GM18511 (cell line): ENCODE measurements around the gene TUBGCP3.
"Not testable (repeated sequence)": the region's sequence is repeated elsewhere in the genome, so short reads cannot be mapped to it uniquely, and the experiment has no call there.

Experiments used
- ATAC-seq: cut with Tn5 transposase; IDR thresholded peaks from one replicate; pipeline ENCODE4 v1.9.1; 2021; ENCODE audit warnings: mild to moderate bottlenecking, moderate library complexity; ENCODE audit not compliant: unreplicated experiment

The TUBGCP3 gene

DNA sequence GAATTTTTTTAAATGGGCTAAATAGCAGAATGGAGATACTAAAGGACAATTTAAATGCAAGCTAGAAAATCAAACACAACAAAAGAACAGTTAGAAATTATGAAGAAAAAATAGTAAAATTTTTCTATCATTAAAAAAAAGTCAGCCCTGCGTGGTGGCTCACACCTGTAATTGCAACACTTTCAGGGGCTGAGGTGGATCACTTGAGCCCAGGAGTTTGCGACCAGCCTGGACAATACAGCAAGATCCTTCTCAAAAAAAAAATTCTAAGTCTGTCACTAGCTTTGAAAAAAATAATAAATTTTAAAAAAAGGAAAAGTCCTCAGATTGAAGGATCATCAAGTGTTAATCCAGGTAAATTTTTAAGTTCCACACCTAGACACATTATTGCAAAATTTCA, 7.7 kb downstream of the TUBGCP3 start:
- ATAC-seq = no peak

DNA sequence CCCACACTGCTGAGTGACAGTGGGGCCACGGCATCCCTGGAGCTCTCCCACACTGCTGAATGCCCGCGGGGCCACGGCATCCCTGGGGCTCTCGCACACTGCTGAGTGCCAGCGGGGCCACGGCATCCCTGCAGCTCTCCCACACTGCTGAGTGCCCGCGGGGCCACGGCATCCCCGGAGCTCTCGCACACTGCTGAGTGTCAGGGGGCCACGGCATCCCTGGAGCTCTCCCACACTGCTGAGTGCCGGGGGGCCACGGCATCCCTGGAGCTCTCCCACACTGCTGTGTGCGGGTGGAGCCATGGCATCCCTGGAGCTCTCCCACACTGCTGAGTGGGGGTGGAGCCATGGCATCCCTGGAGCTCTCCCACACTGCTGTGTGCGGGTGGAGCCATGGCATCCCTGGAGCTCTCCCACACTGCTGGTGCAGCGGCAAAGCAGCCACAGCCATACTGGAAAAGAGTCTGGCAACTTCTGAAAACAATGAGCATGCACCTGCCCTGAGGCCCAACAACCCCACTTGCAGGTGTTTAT, 8.6 kb downstream of the TUBGCP3 start:
- no peak for ATAC-seq

DNA sequence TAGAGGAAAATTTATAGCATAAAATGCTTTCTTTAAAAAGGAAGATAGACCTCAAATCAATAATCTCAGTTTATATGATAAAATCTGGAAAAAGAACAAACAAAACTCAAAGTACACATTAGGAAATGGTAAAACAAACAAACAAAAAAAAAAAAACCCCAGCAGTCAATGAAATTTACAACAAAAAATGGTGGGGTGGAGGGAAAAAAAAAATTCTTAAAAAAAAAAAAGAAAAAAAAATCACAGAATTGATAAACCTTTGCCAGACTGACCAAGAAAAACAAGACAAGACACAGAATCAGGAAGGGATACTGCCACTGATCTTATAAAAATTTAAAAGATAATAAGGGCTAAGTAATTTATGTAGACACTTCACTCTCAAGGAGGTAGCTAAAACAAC, 11.2 kb downstream of the TUBGCP3 start:
- ATAC-seq = no peak

DNA sequence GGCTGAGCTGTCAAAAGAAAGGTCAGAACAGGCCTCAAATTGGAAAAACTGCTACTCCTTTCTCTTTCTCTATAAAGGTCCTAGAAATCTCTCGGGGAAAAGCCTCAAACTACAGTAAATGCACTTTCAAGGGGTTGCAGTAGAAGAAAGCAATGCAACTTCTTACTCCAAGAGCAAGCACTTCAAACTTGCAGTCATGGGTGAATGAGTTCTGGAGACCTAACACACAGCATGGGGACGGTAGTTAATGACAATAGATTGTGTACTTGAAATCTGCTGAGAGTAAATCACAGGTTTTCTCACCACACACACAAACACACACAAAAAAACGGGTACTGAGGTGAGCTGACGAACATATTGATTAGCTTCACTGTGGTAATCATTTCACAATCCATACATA, 11.8 kb downstream of the TUBGCP3 start:
- no peak for ATAC-seq

DNA sequence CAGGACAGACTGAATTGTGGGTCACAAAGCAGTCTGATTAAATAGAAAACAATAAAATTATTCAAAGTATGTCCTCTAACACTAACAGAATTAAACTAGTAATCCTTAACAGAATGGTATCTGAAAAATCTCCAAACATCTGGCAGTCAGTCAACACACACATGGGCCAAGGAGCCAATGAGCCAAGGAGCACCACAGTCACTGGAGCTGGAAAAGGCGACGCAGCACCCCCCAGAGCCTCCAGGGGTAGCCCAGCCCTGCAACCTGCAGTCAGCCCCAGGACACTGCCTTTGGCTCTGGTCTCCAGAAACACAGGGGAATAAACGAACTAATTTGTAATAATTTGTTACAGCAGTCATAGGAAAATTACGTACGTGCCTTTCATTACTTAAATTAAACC, 12.3 kb downstream of the TUBGCP3 start:
- no peak for ATAC-seq

DNA sequence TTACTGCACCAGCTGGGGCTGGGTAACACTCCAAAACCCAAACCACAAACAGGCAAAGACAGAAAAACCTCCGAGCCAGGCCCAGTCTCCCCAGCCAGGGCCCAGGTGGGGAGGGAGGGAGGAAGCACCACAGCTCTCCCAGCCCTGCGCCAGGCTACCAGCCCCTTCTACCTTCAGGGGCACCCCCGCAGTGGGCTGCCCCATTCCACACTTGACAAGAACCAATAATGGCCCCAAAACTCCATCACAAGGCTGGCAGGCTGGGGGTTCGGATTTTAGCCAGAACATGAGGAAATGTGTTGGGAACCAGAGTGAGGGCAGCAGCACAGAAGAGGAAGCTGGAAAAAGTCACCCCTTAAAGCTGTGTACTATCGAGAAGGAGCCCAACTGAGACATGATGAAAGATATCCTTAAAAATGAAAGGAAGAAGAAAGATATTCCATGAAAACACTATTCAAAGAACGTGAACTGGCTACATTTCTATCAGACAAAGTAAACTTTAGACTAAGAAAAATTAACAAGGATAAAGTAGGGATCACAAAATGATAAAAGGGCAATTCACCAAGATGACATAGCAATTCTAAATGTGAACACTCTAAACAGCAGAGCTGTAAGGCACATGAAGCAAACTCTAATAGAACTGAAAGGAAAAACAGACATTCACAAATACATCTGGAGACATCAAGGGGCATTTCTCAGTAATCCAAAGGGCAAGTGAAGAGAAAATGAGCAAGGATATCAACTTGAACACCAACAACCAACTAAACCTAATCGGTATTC, 12.9 kb downstream of the TUBGCP3 start:
- ATAC-seq = no peak

DNA sequence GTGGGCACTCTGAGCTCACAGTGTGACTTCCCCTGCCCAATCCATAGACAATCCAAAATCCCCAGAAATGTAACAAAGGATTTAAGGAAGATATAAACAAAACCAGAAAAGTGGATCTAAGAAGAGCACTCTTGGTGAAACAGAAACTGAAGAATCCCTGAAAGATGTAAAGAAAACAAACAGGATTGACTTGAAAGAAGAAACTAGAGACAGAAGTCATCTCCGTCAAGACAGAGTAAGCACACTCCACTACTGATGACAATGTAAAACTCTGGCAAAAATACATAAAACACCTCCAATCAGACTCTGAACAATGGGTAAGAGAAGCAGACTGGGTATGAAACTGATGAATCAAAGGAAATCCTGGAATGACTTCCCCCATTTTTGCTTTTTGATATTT, 13.5 kb downstream of the TUBGCP3 start:
- no peak for ATAC-seq

DNA sequence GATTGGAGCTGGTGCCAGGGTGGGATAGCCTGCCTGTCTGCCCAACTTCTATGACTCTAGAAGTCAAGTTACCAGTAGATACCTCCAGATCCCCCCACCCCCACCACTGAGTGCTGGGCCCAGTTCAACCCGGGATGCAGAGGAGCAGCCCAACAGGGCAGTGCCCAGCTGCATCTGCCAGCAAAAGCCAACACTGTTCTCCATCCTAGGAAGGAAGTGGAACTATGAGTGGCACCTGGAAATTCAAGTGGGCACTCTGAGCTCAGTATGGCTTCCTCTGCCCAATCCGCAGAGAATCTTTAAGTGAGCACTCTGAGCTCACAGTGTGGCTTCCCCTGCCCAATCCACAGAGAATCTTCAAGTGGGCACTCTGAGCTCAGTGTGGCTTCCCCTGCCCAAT, 14.2 kb downstream of the TUBGCP3 start:
- ATAC-seq = no peak

DNA sequence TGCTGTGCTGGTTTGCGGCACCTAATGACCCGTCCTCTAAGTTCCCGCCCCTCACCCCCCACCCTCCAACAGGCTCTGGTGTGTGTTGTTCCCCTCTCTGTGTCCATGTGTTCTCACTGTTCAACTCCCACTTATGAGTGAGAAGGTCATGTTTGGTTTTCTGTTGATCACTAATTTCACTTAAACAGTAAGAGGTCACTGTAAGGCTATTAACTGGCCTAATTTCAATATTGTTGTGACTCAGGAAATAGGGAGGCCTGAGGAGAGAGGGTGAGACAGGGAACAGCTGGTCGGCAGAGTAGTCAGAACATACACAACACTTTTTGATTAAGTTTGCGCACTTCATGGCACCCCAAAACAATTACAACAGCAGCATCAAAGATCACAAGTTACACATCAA, 15.6 kb downstream of the TUBGCP3 start:
- ATAC-seq = no peak

DNA sequence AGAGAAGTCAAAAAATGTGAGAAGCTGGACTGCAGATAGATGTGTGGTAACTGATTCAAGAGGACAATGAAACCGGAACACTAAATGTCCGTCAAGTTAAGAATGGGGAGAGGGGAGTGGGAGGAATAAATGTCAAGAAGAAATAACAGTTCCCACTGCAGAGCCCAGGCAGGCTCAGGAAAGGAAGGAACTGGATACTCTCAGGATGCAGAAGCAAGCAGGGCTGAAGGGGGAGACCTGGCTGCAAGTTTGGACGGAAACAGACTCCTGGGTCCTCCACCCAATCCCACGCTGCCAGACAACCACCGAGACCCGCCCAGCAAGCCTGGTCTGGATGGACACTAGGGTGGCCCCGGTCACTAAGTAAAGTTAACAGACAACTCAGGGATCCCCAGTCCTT, 18.1 kb downstream of the TUBGCP3 start:
- no peak for ATAC-seq

DNA sequence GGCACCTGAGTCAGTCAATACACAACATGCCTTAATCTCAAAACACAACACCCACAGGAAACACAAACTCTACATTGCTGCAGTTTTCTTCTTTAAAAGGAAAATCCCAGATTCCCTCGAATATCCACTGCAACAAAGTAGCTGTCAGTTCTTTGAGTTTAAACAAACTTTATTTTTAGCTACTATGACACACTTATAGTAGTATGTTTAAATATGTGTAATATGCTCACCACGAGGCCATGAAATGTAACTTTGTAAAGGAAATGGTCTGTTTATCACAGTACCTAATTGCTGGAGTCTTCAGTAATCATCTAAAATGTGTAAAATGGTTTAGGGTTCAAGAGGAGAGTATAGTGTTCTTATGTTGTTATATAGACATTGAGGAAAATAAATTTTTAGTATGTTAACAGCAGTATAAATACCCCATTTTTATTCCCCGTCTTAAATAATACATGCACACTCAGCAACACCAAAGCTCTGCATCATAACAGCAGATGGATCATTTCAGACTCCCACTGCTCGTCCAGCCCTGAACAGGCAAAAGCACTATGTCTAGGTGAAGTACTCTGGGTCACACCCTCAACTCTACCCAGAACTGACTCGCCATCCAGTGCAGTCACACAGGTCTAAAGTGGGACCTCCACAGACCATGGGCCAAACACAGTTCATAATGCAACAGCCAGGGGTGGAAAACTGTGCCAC, 20.6 kb downstream of the TUBGCP3 start:
- no peak for ATAC-seq

DNA sequence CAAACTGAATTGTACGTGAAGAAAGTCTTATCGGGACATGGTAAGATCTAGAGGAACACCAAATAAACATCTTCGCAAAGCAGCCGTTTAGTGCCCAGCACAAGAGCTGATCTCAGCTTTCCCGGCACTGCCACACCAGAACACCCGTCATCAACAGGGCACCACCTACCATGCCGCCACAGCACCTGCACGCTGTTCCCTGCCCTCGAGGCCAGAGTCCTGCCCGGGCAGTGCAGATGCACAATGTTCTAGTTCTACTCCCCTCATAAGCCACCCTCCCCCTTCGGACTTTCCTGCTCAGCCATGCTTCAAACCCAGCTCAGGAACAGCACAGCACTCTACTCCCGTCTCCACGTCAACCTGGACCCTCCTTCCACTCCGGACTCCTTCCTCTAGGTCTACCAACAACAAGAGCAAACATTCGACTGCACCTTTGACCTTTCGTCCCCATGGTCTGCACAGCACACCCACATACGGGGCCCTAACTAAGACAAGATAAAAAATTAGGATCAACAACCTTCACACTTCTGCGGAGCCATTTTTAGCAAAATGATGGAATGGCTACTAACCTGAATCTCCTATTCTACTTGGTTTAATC, 25.1 kb downstream of the TUBGCP3 start:
- no peak for ATAC-seq

DNA sequence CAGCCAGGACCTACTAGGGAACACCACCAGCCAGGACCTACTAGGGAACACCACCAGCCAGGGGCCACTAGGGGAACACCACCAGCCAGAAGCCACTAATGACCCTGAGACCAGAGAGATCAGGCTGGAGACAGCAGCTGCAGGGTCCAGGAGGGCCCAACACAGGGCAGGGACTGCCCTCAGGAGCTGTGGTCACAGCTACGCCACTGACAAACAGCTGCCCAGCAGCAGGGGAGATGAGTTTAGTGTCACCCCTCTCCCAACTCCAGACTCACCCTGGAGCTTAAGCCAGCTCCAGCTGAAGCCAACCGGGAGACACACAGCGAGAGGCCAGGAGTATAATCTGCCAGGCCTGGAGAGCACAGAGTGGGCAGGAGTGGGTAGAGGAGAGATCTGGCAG, 25.7 kb downstream of the TUBGCP3 start:
- no peak for ATAC-seq

DNA sequence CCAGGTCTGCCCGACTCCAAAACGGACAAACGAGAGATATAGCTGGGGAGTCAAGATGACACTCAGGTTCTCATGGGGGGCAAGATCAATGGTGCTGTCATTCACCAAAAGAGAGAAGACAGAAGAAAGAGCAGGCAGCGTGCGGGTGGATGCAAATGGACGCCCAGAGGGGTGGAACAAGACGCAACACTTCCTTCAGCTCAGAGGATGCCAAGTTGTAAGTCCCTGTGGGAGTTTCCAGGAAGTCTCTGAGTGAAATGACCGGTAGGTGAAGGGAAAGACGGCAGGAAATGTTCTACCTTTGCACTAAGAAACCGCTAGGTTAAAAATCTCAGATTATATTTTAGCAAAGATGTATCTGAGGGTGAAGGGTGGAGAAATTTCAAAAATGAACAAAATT, 26.5 kb downstream of the TUBGCP3 start:
- no peak for ATAC-seq

DNA sequence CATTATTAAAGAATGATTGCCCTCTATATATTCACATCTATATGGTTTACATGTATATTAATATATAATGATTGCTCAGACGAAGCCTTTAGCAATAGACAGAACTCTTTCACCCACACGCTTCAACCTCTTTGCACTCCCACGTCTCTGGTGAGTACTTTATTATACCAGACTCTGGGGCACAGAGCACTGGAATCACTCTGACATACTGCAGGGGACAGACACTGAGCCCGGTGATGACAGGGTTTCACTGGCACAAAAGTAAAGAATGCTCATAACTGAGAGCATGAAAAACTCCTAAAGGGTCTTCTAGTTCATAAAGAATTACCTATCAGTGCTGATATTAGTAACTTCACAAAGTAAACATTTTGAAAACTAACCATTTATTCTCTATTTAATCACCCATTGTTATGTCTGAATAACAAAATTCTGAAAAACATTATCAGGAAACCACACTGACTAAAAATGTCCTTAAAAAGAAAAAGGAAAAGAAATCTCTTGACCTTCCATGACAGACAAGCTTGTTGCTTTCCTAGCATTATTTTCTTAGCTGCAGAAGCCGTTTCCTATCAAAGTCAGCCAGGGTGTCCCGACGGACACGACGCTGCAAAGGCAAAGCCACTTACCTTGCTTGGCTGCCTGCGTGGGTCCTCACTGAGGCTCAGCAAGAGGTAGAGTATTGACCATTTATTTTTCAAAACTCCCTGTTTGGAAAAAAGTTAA, 29.1 kb downstream of the TUBGCP3 start:
- no peak for ATAC-seq

DNA sequence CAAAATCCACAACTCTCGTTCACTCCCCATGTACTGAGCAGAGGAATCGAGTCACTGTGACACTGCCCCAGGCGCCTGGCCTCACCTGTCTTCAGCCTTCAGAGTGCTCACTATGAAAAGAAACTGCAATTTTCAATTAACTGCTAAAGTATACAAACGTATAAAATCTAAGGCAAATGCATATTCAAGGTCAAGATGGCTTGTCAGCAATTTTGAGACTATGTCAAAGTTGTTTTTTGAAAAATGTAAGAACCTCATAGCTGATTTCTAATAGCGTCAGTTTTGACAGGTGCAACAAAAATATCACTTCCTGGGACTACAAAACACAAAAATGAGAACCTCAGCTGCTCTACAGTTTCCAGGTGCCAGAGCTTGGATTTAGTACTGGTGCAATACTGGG, 31.4 kb downstream of the TUBGCP3 start:
- ATAC-seq = no peak

DNA sequence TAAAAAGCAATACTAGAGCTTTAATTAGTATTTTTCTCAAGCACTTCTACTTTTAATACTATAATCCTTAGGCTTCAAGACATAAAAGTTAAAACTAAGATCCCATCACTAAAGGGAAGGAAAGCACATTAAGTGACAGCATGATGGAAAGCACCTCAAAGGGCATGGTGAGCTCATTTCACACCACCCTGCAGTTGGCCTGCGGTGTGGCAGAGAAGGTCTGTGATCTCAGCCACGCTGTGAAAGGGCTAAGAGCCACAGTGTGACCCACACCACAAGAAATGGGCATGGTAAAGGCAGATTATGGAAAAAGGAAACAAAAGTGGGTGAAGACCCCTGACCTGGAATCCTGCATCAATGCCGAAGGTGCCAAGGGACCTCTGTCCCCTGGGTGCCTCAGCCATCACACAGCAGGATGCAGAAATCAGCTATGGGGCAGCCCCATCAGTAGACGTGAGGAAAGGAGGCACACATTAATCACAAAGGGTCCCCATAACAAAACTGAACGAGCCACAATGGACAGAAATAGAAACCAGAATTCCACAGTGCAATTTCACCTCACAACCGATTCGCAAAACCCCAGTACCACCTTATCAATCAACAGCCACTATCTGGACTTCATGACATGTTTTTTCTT, 33.6 kb downstream of the TUBGCP3 start:
- ATAC-seq = no peak

DNA sequence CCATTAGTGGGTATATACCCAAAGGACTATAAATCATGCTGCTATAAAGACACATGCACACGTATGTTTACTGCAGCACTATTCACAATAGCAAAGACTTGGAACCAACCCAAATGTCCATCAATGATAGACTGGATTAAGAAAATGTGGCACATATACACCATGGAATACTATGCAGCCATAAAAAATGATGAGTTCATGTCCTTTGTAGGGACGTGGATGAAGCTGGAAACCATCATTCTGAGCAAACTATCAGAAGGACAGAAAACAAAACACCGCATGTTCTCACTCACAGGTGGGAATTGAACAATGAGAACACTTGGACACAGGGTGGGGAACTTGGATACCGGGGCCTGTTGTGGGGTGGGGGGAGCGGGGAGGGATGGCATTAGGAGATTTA, 39.0 kb downstream of the TUBGCP3 start:
- ATAC-seq = not testable (repeated sequence)

DNA sequence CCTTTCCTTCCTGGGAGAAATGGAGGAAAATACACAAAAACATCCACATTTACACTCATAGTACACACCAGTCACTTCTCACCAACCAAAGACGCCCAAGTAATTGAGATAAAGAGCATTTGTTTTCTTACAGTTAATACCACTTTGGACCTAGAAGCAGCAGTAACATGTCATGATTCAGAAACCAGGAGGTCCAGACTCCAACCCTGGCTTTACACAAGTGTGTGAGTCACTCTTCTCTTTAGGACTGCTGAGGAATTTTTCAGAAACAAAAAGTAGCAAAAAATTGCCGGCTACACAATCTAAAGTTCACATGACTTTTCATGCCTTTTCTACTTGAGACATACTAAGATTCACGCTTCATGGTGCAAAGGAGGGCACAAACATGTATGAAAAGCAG, 42.1 kb downstream of the TUBGCP3 start:
- ATAC-seq = no peak

DNA sequence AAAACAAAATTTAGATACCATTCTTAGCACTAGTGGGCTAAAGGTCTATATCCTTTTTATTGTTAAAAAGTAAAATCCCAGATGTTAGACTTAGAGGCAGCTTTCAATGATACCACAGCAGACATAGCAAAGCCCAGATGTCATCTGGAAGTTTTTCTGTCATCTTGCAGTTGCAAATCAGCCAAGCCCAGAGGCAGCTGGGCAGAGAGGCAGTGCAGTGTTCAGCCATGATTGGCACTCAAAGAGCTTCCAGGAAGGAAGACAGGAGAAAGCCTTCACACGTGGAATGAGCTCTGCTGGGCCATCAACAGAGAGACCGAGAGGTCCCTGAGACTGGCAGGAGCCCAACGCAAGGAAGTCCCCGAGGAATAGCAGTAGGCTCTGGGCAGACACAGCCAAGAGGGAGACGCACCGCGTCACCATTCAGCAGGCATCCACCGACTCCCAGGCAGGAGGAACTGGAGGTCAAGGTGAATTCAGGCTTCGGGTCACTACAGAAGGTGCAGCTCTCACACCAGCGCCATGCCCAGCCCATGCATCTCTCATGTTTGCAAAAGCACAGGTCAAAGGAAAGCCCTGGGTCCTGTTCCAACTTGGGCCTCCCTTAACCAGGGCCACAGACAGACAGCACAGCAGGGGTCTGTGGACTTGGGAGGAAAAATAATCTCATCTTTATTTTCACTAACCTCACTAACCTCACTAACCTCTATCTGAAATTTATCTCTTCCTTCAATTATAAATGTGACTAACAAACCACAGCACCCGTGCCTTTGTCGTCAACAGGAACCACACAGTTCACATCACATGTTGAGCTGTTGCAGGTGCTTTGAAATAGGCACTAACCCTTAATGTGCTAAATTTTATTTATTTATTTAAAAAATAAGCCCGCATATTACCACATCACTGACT, 54.9 kb downstream of the TUBGCP3 start:
- ATAC-seq = no peak
